Stimulated activated CD4-positive, alpha-beta T cell treated with anti-CD3 and anti-CD28 coated beads, Interleukin-1b, Interleukin-23, amount 100 ng/mL, for 4 hours (primary cell): ENCODE results near the gene RPTOR.
"Not testable (repeated sequence)": the region's sequence is repeated elsewhere in the genome, so short reads cannot be mapped to it uniquely, and the experiment has no call there.

ENCODE experiments used
- DNase-seq, 2 donors: peaks; one replicate each; pipeline ENCODE4 v3.0.0-alpha.2; 2020; ENCODE audit warnings: low read depth in 2 of 2

RPTOR gene

GRCh38 chr17:80614332-80615047 is 69.9 kb downstream of the RPTOR start:
- no peak for DNase-seq

- no peak for DNase-seq
Measured at GRCh38 chr17:80615376-80615775, 70.7 kb downstream of the RPTOR start.

- no peak for DNase-seq
Measured at GRCh38 chr17:80616705-80617104, 72.1 kb downstream of the RPTOR start.

GRCh38 chr17:80618304-80618703 is 73.7 kb downstream of the RPTOR start:
- no peak for DNase-seq

GRCh38 chr17:80619535-80620235 is 75.0 kb downstream of the RPTOR start:
- DNase-seq: no peak

GRCh38 chr17:80621335-80621996 is 76.8 kb downstream of the RPTOR start:
- DNase-seq: no peak

- no peak for DNase-seq
Measured at GRCh38 chr17:80621997-80622357, 77.3 kb downstream of the RPTOR start.

GRCh38 chr17:80624864-80625263 is 80.2 kb downstream of the RPTOR start:
- no peak for DNase-seq

- no peak for DNase-seq
Measured at GRCh38 chr17:80625627-80626026, 81.0 kb downstream of the RPTOR start.

GRCh38 chr17:80628881-80629280 is 84.2 kb downstream of the RPTOR start:
- DNase-seq: not testable (repeated sequence)

GRCh38 chr17:80629298-80630028 is 84.8 kb downstream of the RPTOR start:
- no peak for DNase-seq

GRCh38 chr17:80630560-80631120 is 86.0 kb downstream of the RPTOR start:
- no peak for DNase-seq

- no peak for DNase-seq
Measured at GRCh38 chr17:80631142-80632045, 86.8 kb downstream of the RPTOR start.

GRCh38 chr17:80632046-80632581 is 87.5 kb downstream of the RPTOR start:
- no peak for DNase-seq

GRCh38 chr17:80633207-80633606 is 88.6 kb downstream of the RPTOR start:
- DNase-seq: no peak

- DNase-seq: no peak
Measured at GRCh38 chr17:80633994-80634566, 89.4 kb downstream of the RPTOR start.

GRCh38 chr17:80636361-80637018 is 91.9 kb downstream of the RPTOR start:
- no peak for DNase-seq

- DNase-seq: no peak
Measured at GRCh38 chr17:80637048-80637781, 92.6 kb downstream of the RPTOR start.

- no peak for DNase-seq
Measured at GRCh38 chr17:80639658-80640057, 95.0 kb downstream of the RPTOR start.
